Osteoblast (primary cell): ENCODE data around the gene TRRAP. TPM values are rescaled to one million over a fixed set of nuclear protein-coding genes. Genes with fewer than 3 reads are reported as not detected.

Experiments
- DNase-seq: peaks from one replicate; pipeline ENCODE4 v3.0.0; 2011; ENCODE audit warnings: low spot score, mixed read lengths; ENCODE audit not compliant: insufficient read length; ENCODE audit errors: missing footprints
- H2AFZ ChIP-seq: 2 replicates; pipeline ENCODE4 v1.6.0; 2011; ENCODE audit warnings: mild to moderate bottlenecking, low read length
- H3K27ac ChIP-seq: 2 replicates; pipeline ENCODE4 v1.5.1; 2011; ENCODE audit warnings: mild to moderate bottlenecking, low read depth, low read length, moderate library complexity
- H3K27me3 ChIP-seq: 2 replicates; pipeline ENCODE4 v1.6.0; 2012; ENCODE audit warnings: mild to moderate bottlenecking, control low read depth, inconsistent platforms, low read length, moderate library complexity; ENCODE audit not compliant: insufficient read depth
- H3K36me3 ChIP-seq: 2 replicates; pipeline ENCODE4 v1.5.1; 2011; ENCODE audit warnings: mild to moderate bottlenecking, low read length, control low read depth, moderate library complexity; ENCODE audit not compliant: insufficient read depth
- H3K4me1 ChIP-seq: 2 replicates; pipeline ENCODE4 v1.5.1; 2011; ENCODE audit warnings: mild to moderate bottlenecking, low read length, control low read depth, moderate library complexity; ENCODE audit not compliant: insufficient read depth
- H3K4me2 ChIP-seq: 2 replicates; pipeline ENCODE4 v1.6.0; 2011; ENCODE audit warnings: mild to moderate bottlenecking, low read length; ENCODE audit not compliant: insufficient read depth
- H3K4me3 ChIP-seq: fragments of 200-600 bp; sonication (generic); 3 replicates; pipeline ENCODE4 v1.5.1; 2012; ENCODE audit warnings: mild to moderate bottlenecking, low read length, inconsistent platforms; ENCODE audit not compliant: insufficient read depth
- H3K79me2 ChIP-seq: 2 replicates; pipeline ENCODE4 v1.6.0; 2012; ENCODE audit warnings: mild to moderate bottlenecking, low read length, control low read depth, inconsistent platforms; ENCODE audit not compliant: insufficient read depth
- H3K9me3 ChIP-seq: 2 replicates; pipeline ENCODE4 v1.5.1; 2011; ENCODE audit warnings: low read depth, low read length, control low read depth
- H4K20me1 ChIP-seq: 2 replicates; pipeline ENCODE4 v1.6.0; 2012; ENCODE audit warnings: mild to moderate bottlenecking, low read length, control low read depth; ENCODE audit not compliant: insufficient read depth
- CTCF ChIP-seq: IDR thresholded peaks from 2 replicates; pipeline ENCODE4 v1.5.1; 2011; ENCODE audit warnings: mild to moderate bottlenecking, low read depth, low read length, moderate library complexity; ENCODE audit errors: extremely low read depth
- total RNA-seq: library from RNA; depleted of rRNA; stranded (reverse); fragments of >200 nt; gene quantifications from 2 replicates; pipeline ENCODE4 v1.2.3, GENCODE V29; 2012

Gene TRRAP
- total RNA-seq, 1 donor: 17.7 TPM

- TF ChIP-seq CTCF: no peak
- H3K9me3 ChIP-seq: no peaks in the 10 kb centered on the region
- H3K4me3 ChIP-seq: peak overlapping the region; percentile 58
- no peak overlapping the region for H2AFZ ChIP-seq
- no peak overlapping the region for H3K27ac ChIP-seq
- H3K79me2 ChIP-seq: no peaks in the 10 kb centered on the region
- no peaks in the 10 kb centered on the region for H3K36me3 ChIP-seq
- H3K4me1 ChIP-seq: peaks cover 10% of the 10 kb centered on the region
- H4K20me1 ChIP-seq: no peaks in the 10 kb centered on the region
- H3K4me2 ChIP-seq: peak overlapping the region; percentile 64
- DNase-seq: no peak
- H3K27me3 ChIP-seq: peaks cover 22% of the 10 kb centered on the region
Measured at GRCh38 chr7:98869027-98869596, 9.2 kb upstream of the TRRAP start.

GRCh38 chr7:98869597-98870120 lies 8.7 kb upstream of the TRRAP start, which contains the start of gene TMEM130:
TSS of gene TMEM130 (minus strand) at chr7:98870014. CDS start at chr7:98869861, 153 bp downstream.
- Histone ChIP-seq H3K27ac (no peak within 1 kb of the TSS), H3K36me3 (no peaks in the 10 kb centered on the region), H3K4me3 (peak within 1 kb of the TSS; percentile 58), H3K27me3 (peaks cover 22% of the 10 kb centered on the region), H3K4me2 (peak within 1 kb of the TSS; percentile 64), H3K4me1 (peaks cover 10% of the 10 kb centered on the region), H2AFZ (no peak within 1 kb of the TSS), H3K79me2 (no peaks in the 10 kb centered on the region), H4K20me1 (no peaks in the 10 kb centered on the region), H3K9me3 (no peaks in the 10 kb centered on the region)
- peak; percentile 86 for DNase-seq
- no peak for TF ChIP-seq CTCF

- Histone ChIP-seq H2AFZ (no peak overlapping the region), H3K4me2 (peak overlapping the region; percentile 64), H3K4me1 (peaks cover 5% of the 10 kb centered on the region), H3K4me3 (peak overlapping the region; percentile 58), H4K20me1 (no peaks in the 10 kb centered on the region), H3K9me3 (no peaks in the 10 kb centered on the region), H3K79me2 (no peaks in the 10 kb centered on the region), H3K27ac (no peak overlapping the region), H3K27me3 (peaks cover 22% of the 10 kb centered on the region), H3K36me3 (no peaks in the 10 kb centered on the region)
- no peak for TF ChIP-seq CTCF
- DNase-seq: peak; percentile 96
Measured at GRCh38 chr7:98870121-98870651, 8.1 kb upstream of the TRRAP start.

GRCh38 chr7:98870807-98871491 lies 7.4 kb upstream of the TRRAP start:
- H3K4me3 ChIP-seq: no peak overlapping the region
- H3K79me2 ChIP-seq: no peaks in the 10 kb centered on the region
- no peak for TF ChIP-seq CTCF
- H3K36me3 ChIP-seq: no peaks in the 10 kb centered on the region
- no peak for DNase-seq
- no peak overlapping the region for H2AFZ ChIP-seq
- no peak overlapping the region for H3K4me2 ChIP-seq
- no peaks in the 10 kb centered on the region for H3K9me3 ChIP-seq
- H4K20me1 ChIP-seq: no peaks in the 10 kb centered on the region
- H3K27me3 ChIP-seq: peaks cover 22% of the 10 kb centered on the region
- no peaks in the 10 kb centered on the region for H3K4me1 ChIP-seq
- H3K27ac ChIP-seq: no peak overlapping the region
